GM19452 (cell line): ENCODE measurements around the gene ZBTB11.
A peak's percentile ranks its signal among the peaks of the same experiment; 100 is the strongest.
"Not testable (repeated sequence)": the region's sequence is repeated elsewhere in the genome, so short reads cannot be mapped to it uniquely, and the experiment has no call there.

Experiments
- ATAC-seq: cut with Tn5 transposase; IDR thresholded peaks from one replicate; pipeline ENCODE4 v1.9.1; 2021; ENCODE audit not compliant: unreplicated experiment

The ZBTB11 gene

GRCh38 chr3:101676765-101677435 lies at the start of gene ZBTB11:
Gene ZBTB11, minus strand, starts transcription at chr3:101677132. Its CDS starts 218 bp downstream, at chr3:101676914.
- peak; percentile 67 for ATAC-seq

- no peak for ATAC-seq
These were observed 49.0 kb upstream of the ZBTB11 start for GRCh38 chr3:101725890-101726275.

GRCh38 chr3:101725194-101725889 lies 48.4 kb upstream of the ZBTB11 start:
- peak; percentile 4 for ATAC-seq

- ATAC-seq, result peak; percentile 90
These were observed 47.6 kb upstream of the ZBTB11 start, which contains the start of gene CEP97 for GRCh38 chr3:101724329-101725193. Gene CEP97, plus strand, starts transcription at chr3:101724614. Its CDS starts 63 bp downstream, at chr3:101724677.

GRCh38 chr3:101722394-101723173 lies 45.7 kb upstream of the ZBTB11 start:
- peak; percentile 49 for ATAC-seq

GRCh38 chr3:101720851-101721840 lies 44.2 kb upstream of the ZBTB11 start:
- ATAC-seq, result no peak

GRCh38 chr3:101719604-101720185 lies 42.8 kb upstream of the ZBTB11 start:
- no peak for ATAC-seq

GRCh38 chr3:101718455-101718854 lies 41.5 kb upstream of the ZBTB11 start:
- no peak for ATAC-seq

- ATAC-seq, result no peak
These were observed 32.2 kb upstream of the ZBTB11 start for GRCh38 chr3:101709126-101709525.

- not testable (repeated sequence) for ATAC-seq
These were observed 27.7 kb upstream of the ZBTB11 start for GRCh38 chr3:101704639-101705038.

GRCh38 chr3:101703169-101703568 lies 26.2 kb upstream of the ZBTB11 start:
- no peak for ATAC-seq

- ATAC-seq, result no peak
These were observed 25.8 kb upstream of the ZBTB11 start for GRCh38 chr3:101702726-101703125.

- ATAC-seq, result no peak
These were observed 25.0 kb upstream of the ZBTB11 start for GRCh38 chr3:101701696-101702634.

GRCh38 chr3:101695779-101696372 lies 18.9 kb upstream of the ZBTB11 start:
- no peak for ATAC-seq

- not testable (repeated sequence) for ATAC-seq
These were observed 17.9 kb upstream of the ZBTB11 start for GRCh38 chr3:101694836-101695235.

GRCh38 chr3:101693540-101693939 lies 16.6 kb upstream of the ZBTB11 start:
- peak; percentile 65 for ATAC-seq
